ENCODE data around the gene HOXC12.

HOXC12 gene, protein sequence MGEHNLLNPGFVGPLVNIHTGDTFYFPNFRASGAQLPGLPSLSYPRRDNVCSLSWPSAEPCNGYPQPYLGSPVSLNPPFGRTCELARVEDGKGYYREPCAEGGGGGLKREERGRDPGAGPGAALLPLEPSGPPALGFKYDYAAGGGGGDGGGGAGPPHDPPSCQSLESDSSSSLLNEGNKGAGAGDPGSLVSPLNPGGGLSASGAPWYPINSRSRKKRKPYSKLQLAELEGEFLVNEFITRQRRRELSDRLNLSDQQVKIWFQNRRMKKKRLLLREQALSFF

GRCh38 chr12:53954694-53955035 lies at the start of gene HOXC12:
TSS of gene HOXC12 (plus strand) at chr12:53954903. CDS start at chr12:53954930, 27 bp downstream.
- in situ Hi-C loops (cut with MboI; ENCODE audit: low sequenced_read_pairs) = no loop called here

DNA sequence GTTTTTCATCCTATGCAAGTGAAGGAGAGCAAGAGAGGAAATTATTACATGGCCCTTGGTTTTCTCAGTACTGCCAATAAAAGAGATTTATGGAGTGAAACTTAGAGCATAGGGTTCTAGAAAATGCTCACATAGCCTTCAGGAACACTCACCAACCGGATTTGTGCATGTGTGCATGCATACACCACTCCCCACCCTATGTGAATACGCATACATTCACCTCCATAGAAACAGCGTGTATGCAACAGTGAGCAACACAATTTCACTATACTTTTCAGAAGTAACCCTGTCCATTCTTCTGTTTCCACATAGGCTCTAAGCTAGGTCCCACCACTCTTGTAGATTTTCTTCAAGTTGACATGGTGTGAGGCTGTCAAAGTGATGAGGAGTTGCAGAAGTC lies 47.6 kb upstream of the HOXC12 start:
- in situ Hi-C loops (cut with MboI; ENCODE audit: low sequenced_read_pairs) = no loop called here

- in situ Hi-C loops (cut with MboI; ENCODE audit: low sequenced_read_pairs) = no loop called here
These were observed 37.7 kb upstream of the HOXC12 start for GRCh38 chr12:53916788-53917655.

GRCh38 chr12:53924521-53925405 lies 29.9 kb upstream of the HOXC12 start:
- in situ Hi-C loops (cut with MboI; ENCODE audit: low sequenced_read_pairs) = no loop called here

GRCh38 chr12:53927220-53928029 lies 27.3 kb upstream of the HOXC12 start:
- in situ Hi-C loops (cut with MboI; ENCODE audit: low sequenced_read_pairs) = no loop called here

DNA sequence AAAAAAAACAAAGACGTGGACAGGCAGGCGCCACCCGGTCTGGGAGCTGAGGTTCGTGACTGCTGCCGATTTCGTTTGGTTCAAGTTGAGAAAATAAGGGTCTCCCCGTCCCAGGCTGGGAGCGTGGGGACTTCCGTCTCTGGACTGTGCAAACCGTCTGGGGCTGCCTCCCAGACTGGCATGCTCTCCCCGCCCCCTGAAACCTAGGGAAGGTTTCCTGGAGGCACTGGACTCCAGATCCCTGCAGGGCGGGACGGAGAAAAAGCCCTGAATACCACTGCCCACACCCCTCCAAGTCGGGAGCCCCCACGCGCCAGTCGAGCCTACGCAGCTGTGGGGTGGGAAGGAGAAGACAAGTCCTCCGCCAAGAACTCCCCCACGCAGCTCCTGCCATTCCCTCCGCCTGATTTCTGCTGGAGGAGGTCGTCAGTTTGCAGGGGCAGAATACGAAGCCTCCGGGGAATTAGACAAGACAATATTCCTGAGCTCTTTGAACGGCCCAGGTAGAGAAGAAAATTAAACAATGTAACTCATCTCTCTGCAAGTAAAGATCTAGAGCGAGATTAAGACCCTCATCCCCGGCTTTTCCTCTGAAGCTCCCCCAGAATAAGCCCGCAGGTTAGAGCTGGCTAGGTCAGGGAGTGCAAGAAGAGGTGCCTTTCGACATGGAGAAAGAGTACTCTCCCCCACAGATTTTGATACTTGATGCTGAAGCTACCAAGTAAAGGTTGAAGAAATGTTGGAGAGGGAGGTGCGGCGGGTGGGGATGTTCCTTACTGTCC lies 26.5 kb upstream of the HOXC12 start:
- in situ Hi-C loops (cut with MboI; ENCODE audit: low sequenced_read_pairs) = no loop called here

DNA sequence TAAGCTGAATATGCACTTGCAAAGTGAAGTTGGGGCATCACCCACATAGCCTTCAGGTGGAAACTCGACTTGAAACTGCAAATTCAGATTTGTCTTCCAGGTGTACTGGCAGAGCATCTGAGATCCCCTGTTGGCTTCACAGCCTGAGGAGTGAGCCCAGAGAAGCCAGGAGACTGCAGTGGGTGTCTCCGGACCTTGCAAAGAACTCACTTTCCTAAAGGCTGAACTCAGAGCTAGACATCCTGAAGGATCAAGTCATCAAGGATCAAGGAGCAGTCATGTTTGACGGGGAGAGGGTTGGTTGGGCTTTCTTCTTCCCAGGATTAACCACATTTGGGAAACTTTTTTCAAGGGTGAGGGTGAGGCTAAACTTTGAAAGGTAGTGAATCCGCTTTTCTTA lies 25.2 kb upstream of the HOXC12 start:
- in situ Hi-C loops (cut with MboI; ENCODE audit: low sequenced_read_pairs) = no loop called here

- in situ Hi-C loops (cut with MboI; ENCODE audit: low sequenced_read_pairs) = no loop called here
These were observed 24.0 kb upstream of the HOXC12 start for GRCh38 chr12:53930591-53931255.

- in situ Hi-C loops (cut with MboI; ENCODE audit: low sequenced_read_pairs) = no loop called here
These were observed 22.7 kb upstream of the HOXC12 start for GRCh38 chr12:53931844-53932581.

GRCh38 chr12:53932915-53933314 lies 21.8 kb upstream of the HOXC12 start:
- in situ Hi-C loops (cut with MboI; ENCODE audit: low sequenced_read_pairs) = no loop called here

GRCh38 chr12:53935383-53936341 lies 19.0 kb upstream of the HOXC12 start:
- in situ Hi-C loops (cut with MboI; ENCODE audit: low sequenced_read_pairs) = no loop called here

DNA sequence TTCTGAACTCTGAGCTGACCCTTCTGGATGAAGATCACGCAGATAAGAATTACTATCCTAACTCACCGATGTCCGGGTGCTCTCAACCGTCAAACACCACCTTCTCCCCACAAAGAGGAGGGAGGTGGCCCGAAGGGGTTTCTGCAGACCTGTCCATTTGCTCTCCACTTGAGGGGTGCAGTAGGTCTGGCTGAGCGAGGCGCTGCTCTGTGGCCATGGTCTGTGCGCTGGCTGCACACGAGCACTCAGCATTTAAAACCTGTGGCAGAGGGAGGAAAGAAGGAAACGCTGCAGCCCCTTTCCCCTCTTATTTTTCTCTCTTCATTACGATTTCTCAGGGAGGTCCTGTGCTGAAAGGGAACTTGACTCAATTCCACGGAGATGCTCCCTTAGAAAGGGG lies 17.6 kb upstream of the HOXC12 start:
- in situ Hi-C loops (cut with MboI; ENCODE audit: low sequenced_read_pairs) = no loop called here

GRCh38 chr12:53937596-53938325 lies 16.9 kb upstream of the HOXC12 start:
- in situ Hi-C loops (cut with MboI; ENCODE audit: low sequenced_read_pairs) = no loop called here

- in situ Hi-C loops (cut with MboI; ENCODE audit: low sequenced_read_pairs) = no loop called here
These were observed 16.2 kb upstream of the HOXC12 start, which contains the start of gene HOXC13 for GRCh38 chr12:53938326-53939140. TSS of gene HOXC13 (plus strand) at chr12:53938831. CDS start at chr12:53938907, 76 bp downstream.

Data from HL-60/S4 treated with retinoic acid at 250 ng/mL for 4 days and 3 days (cell line).